GM23338 (cell line): Measurements from ENCODE around the gene COL4A1. TPM values are rescaled to one million over a fixed set of nuclear protein-coding genes. Genes with fewer than 3 reads are reported as not detected.

Experiments
- ATAC-seq: fragments of 200-7000 bp; cut with Tn5 transposase; 3 replicates; pipeline ENCODE4 v1.9.1; 2020
- DNase-seq: peaks from one replicate; pipeline ENCODE4 v3.0.0-alpha.2; 2015; ENCODE audit warnings: low spot score
- H2AFZ ChIP-seq: fragments of 200-600 bp; sonication (generic); 2 replicates; pipeline ENCODE4 v1.8.0; 2016; ENCODE audit warnings: antibody characterized with exemption, mild to moderate bottlenecking, moderate library complexity
- H3F3A ChIP-seq: fragments of 200-600 bp; sonication (generic); replicated peaks from 2 replicates; pipeline ENCODE4 v1.8.0; 2017; ENCODE audit warnings: antibody characterized with exemption, mixed run types, low read depth
- H3K27ac ChIP-seq: fragments of 200-600 bp; sonication (generic); 2 replicates; pipeline ENCODE4 v1.6.1; 2016; ENCODE audit warnings: low read depth
- H3K27me3 ChIP-seq: fragments of 200-600 bp; sonication (generic); 2 replicates; pipeline ENCODE4 v1.8.0; 2016; ENCODE audit warnings: mild to moderate bottlenecking, mixed run types, moderate library complexity; ENCODE audit not compliant: insufficient read depth
- H3K36me3 ChIP-seq: fragments of 200-600 bp; sonication (generic); 2 replicates; pipeline ENCODE4 v1.8.0; 2016; ENCODE audit warnings: mild to moderate bottlenecking; ENCODE audit not compliant: insufficient read depth
- H3K4me1 ChIP-seq: fragments of 200-600 bp; sonication (generic); 2 replicates; pipeline ENCODE4 v1.8.0; 2016; ENCODE audit warnings: mild to moderate bottlenecking, moderate library complexity; ENCODE audit not compliant: insufficient read depth
- H3K4me2 ChIP-seq: fragments of 200-600 bp; sonication (generic); 2 replicates; pipeline ENCODE4 v1.7.1; 2017; ENCODE audit warnings: mixed run types
- H3K4me3 ChIP-seq: fragments of 200-600 bp; sonication (generic); 2 replicates; pipeline ENCODE4 v1.6.1; 2016; ENCODE audit warnings: mixed run types
- H3K79me2 ChIP-seq: fragments of 200-600 bp; sonication (generic); replicated peaks from 2 replicates; pipeline ENCODE4 v1.8.0; 2017; ENCODE audit warnings: mild to moderate bottlenecking; ENCODE audit not compliant: insufficient read depth
- H3K9me2 ChIP-seq: fragments of 200-600 bp; sonication (generic); 2 replicates; pipeline ENCODE4 v1.8.0; 2017; ENCODE audit not compliant: insufficient read depth
- H4K20me1 ChIP-seq: fragments of 200-600 bp; sonication (generic); replicated peaks from 2 replicates; pipeline ENCODE4 v1.8.0; 2017; ENCODE audit warnings: mild to moderate bottlenecking; ENCODE audit not compliant: insufficient read depth
- H3K27ac Mint-ChIP-seq: 2 replicates; pipeline ENCODE4 v1.8.0; 2020; ENCODE audit warnings: inconsistent platforms, mild to moderate bottlenecking, moderate library complexity, mixed read lengths
- H3K27me3 Mint-ChIP-seq: 3 replicates; pipeline ENCODE4 v1.8.0; 2022; ENCODE audit warnings: low read depth, mild to moderate bottlenecking, moderate library complexity, mixed read lengths, inconsistent platforms; ENCODE audit not compliant: insufficient read depth, poor library complexity
- H3K36me3 Mint-ChIP-seq: 3 replicates; pipeline ENCODE4 v1.8.0; 2021; ENCODE audit warnings: low read depth, mild to moderate bottlenecking, inconsistent platforms, moderate library complexity, mixed read lengths
- H3K4me1 Mint-ChIP-seq: 3 replicates; pipeline ENCODE4 v1.8.0; 2020; ENCODE audit warnings: mild to moderate bottlenecking, inconsistent platforms, mixed read lengths
- H3K4me3 Mint-ChIP-seq: 3 replicates; pipeline ENCODE4 v1.8.0; 2021; ENCODE audit warnings: moderate library complexity, mild to moderate bottlenecking, inconsistent platforms, mixed read lengths
- H3K9me3 Mint-ChIP-seq: 3 replicates; pipeline ENCODE4 v1.8.0; 2020; ENCODE audit warnings: moderate library complexity, mild to moderate bottlenecking, inconsistent platforms, mixed read lengths
- CREB1 ChIP-seq: fragments of 250-450 bp; sonication (Bioruptor Pico); IDR thresholded peaks from 2 replicates; pipeline ENCODE4 v1.5.0; 2020; ENCODE audit warnings: low read depth, mild to moderate bottlenecking, moderate library complexity
- CTCF ChIP-seq, 2 experiments: fragments of 200-600 bp in 1 of 2; sonication (generic) in 1 of 2; conservative IDR thresholded peaks; 2 replicates each; pipeline versions ENCODE4 v1.5.1 to v1.6.1; 2016 to 2017; ENCODE audit warnings: antibody characterized with exemption in 2 of 2, low read depth in 2 of 2, mild to moderate bottlenecking in 2 of 2, moderate library complexity in 1 of 2
- ETS1 ChIP-seq: IDR thresholded peaks from 2 replicates; pipeline ENCODE4 v1.6.1; 2016; ENCODE audit warnings: antibody characterized with exemption
- EZH2phosphoT487 ChIP-seq: fragments of 200-600 bp; sonication (generic); IDR thresholded peaks from one replicate; pipeline ENCODE4 v1.8.1; 2018; ENCODE audit warnings: antibody characterized with exemption; ENCODE audit not compliant: unreplicated experiment
- JUNB ChIP-seq: IDR thresholded peaks from one replicate; pipeline ENCODE4 v1.6.1; 2016; ENCODE audit warnings: antibody characterized with exemption; ENCODE audit not compliant: unreplicated experiment
- REST ChIP-seq: IDR thresholded peaks from one replicate; pipeline ENCODE4 v1.6.1; 2018; ENCODE audit warnings: antibody characterized with exemption; ENCODE audit not compliant: unreplicated experiment
- ZNF462 ChIP-seq: fragments of 250-450 bp; sonication (Bioruptor Pico); IDR thresholded peaks from 2 replicates; pipeline ENCODE4 v1.5.0; 2020; ENCODE audit warnings: mild to moderate bottlenecking, moderate library complexity
- polyA plus RNA-seq: library from polyadenylated mRNA; unstranded; fragments of >200 nt; fragmentation: Nextera tagmentation; extraction: Ambion mirVana; gene quantifications from 2 replicates; pipeline ENCODE4 v1.2.1, GENCODE V29; 2016
- total RNA-seq: library from RNA; depleted of rRNA; stranded (reverse); fragments of >200 nt; shearing (Covaris generic); gene quantifications from 2 replicates; pipeline ENCODE4 v1.2.3, GENCODE V29; 2014

The COL4A1 gene
- total and polyA plus RNA-seq, 2 experiments from 2014 or later, result 39.1 to 110 TPM

GRCh38 chr13:110227864-110228643, 78.9 kb downstream of the COL4A1 start (continued):
- TF ChIP-seq ETS1 (no peak), ZNF462 (no peak), EZH2phosphoT487 (no peak)

GRCh38 chr13:110227416-110227815, 79.5 kb downstream of the COL4A1 start:
- Mint-ChIP-seq H3K36me3 (no peaks in the 10 kb centered on the region), H3K27ac (no peak overlapping the region; the same call in 1 of the 2 replicates), H3K27me3 (peaks cover 8% of the 10 kb centered on the region), H3K4me3 (no peak overlapping the region), H3K9me3 (no peaks in the 10 kb centered on the region), H3K4me1 (peaks cover 24% of the 10 kb centered on the region)
- Histone ChIP-seq H3K4me1 (no peaks in the 10 kb centered on the region), H3K27me3 (no peaks in the 10 kb centered on the region), H3K4me2 (no peak overlapping the region), H3K4me3 (no peak overlapping the region), H3F3A (no peaks in the 10 kb centered on the region), H4K20me1 (no peaks in the 10 kb centered on the region), H3K9me2 (no peaks in the 10 kb centered on the region), H3K27ac (no peak overlapping the region), H3K79me2 (no peaks in the 10 kb centered on the region), H2AFZ (no peak overlapping the region), H3K36me3 (no peaks in the 10 kb centered on the region)
- DNase-seq, result no peak
- ATAC-seq, result no peak
- no peak for TF ChIP-seq REST
- TF ChIP-seq ETS1, result no peak
- no peak for TF ChIP-seq CTCF (conservative IDR thresholded peaks at IDR 0.05; ENCODE audit: low read depth in 2 of 2)
- TF ChIP-seq JUNB, result no peak
- TF ChIP-seq CREB1 (CRISPR knock-in tag), result no peak
